Right ventricle myocardium inferior (tissue), 1 donor: ENCODE measurements around the gene TSEN34. TPM values are rescaled to one million over a fixed set of nuclear protein-coding genes. Genes with fewer than 3 reads are reported as not detected.

ENCODE experiments used
- total RNA-seq: library from RNA; stranded (reverse); fragmentation: NEBNext Ultra II Directional; extraction: Animal tissue kit (Norgen Biotek cat#: 25700); gene quantifications from one replicate; pipeline ENCODE4 v1.2.1, GENCODE V29; 2021
- donor health status: DM: no; HTN: yes; CAD: no; lungs with severe emphysema.

The TSEN34 gene
- total RNA-seq, 1 donor from 2014 or later = 16.1 TPM

Other genes starting within 250 kb of the TSEN34 start
- 0.03 TPM for gene CACNG8, start 228.4 kb upstream of the TSEN34 start, total RNA-seq
- gene CACNG6, start 199.7 kb upstream of the TSEN34 start, total RNA-seq = not detected
- not detected for gene VSTM1, start 127.4 kb upstream of the TSEN34 start, total RNA-seq
- not detected for gene TARM1, start 109.9 kb upstream of the TSEN34 start, total RNA-seq
- 0.70 TPM for gene OSCAR, start 90.5 kb upstream of the TSEN34 start, total RNA-seq
- 561 TPM for gene NDUFA3, start 88.5 kb upstream of the TSEN34 start, total RNA-seq
- gene TFPT, start 75.7 kb upstream of the TSEN34 start, total RNA-seq = 13.4 TPM
- gene PRPF31, start 75.6 kb upstream of the TSEN34 start, total RNA-seq = 39.5 TPM
- gene CNOT3, start 53.5 kb upstream of the TSEN34 start, total RNA-seq = 17.6 TPM
- 6.6 TPM for gene LENG1, start 31.6 kb upstream of the TSEN34 start, total RNA-seq
- 0.97 TPM for gene TMC4, start 18.1 kb upstream of the TSEN34 start, total RNA-seq
- 15.1 TPM for gene MBOAT7, start 1.7 kb upstream of the TSEN34 start, total RNA-seq
- 681 TPM for gene RPS9, start 9.6 kb downstream of the TSEN34 start, total RNA-seq
- gene LILRB3, start 31.7 kb downstream of the TSEN34 start, total RNA-seq = 4.0 TPM
- 2.7 TPM for gene LILRA6, start 51.5 kb downstream of the TSEN34 start, total RNA-seq
- 8.5 TPM for gene LILRB5, start 66.0 kb downstream of the TSEN34 start, total RNA-seq
- gene LILRB2, start 89.8 kb downstream of the TSEN34 start, total RNA-seq = 2.9 TPM
- 1.8 TPM for gene LILRA5, start 121.9 kb downstream of the TSEN34 start, total RNA-seq
- gene LILRA4, start 147.9 kb downstream of the TSEN34 start, total RNA-seq = not detected
- 9.1 TPM for gene LAIR1, start 173.6 kb downstream of the TSEN34 start, total RNA-seq
- 2.8 TPM for gene TTYH1, start 224.2 kb downstream of the TSEN34 start, total RNA-seq